VCaP (cell line): ENCODE data around the gene SERAC1.
"Not testable (repeated sequence)": the region's sequence is repeated elsewhere in the genome, so short reads cannot be mapped to it uniquely, and the experiment has no call there.

Experiments
- H3K27ac ChIP-seq: fragments of 450-650 bp; 2 replicates; pipeline ENCODE4 v1.5.1; 2017
- TF ChIP-seq, protein P1 (sequence below): fragments of 450-650 bp; conservative IDR thresholded peaks from 2 replicates; pipeline ENCODE4 v1.5.1; 2017; ENCODE audit warnings: mild to moderate bottlenecking, moderate library complexity

SERAC1 gene

DNA sequence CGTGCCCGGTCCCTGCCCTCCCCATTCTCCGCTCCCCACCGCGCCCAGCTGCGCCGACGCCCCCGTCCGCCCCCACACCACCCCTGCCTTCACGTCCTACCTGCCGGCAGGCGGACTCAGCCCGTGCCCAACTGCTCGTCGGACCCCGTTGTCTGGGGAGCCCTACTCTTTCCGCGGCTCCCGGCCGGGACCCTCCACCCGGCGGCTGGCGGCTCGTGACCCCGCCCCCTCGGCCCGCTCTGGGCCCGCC lies at the start of gene SERAC1:
Gene SERAC1, minus strand, starts transcription at position 223 of the 250 bp plus-strand sequence. CDS start 9,899 bp downstream, outside the sequence.
- TF ChIP-seq, protein P1, sequence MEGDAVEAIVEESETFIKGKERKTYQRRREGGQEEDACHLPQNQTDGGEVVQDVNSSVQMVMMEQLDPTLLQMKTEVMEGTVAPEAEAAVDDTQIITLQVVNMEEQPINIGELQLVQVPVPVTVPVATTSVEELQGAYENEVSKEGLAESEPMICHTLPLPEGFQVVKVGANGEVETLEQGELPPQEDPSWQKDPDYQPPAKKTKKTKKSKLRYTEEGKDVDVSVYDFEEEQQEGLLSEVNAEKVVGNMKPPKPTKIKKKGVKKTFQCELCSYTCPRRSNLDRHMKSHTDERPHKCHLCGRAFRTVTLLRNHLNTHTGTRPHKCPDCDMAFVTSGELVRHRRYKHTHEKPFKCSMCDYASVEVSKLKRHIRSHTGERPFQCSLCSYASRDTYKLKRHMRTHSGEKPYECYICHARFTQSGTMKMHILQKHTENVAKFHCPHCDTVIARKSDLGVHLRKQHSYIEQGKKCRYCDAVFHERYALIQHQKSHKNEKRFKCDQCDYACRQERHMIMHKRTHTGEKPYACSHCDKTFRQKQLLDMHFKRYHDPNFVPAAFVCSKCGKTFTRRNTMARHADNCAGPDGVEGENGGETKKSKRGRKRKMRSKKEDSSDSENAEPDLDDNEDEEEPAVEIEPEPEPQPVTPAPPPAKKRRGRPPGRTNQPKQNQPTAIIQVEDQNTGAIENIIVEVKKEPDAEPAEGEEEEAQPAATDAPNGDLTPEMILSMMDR: no peak
- peak within 1 kb of the TSS; percentile 95 for H3K27ac ChIP-seq

GRCh38 chr6:158213925-158214674 lies 46.0 kb upstream of the SERAC1 start:
- TF ChIP-seq, protein P1: peak; percentile 85
- H3K27ac ChIP-seq: no peak overlapping the region

DNA sequence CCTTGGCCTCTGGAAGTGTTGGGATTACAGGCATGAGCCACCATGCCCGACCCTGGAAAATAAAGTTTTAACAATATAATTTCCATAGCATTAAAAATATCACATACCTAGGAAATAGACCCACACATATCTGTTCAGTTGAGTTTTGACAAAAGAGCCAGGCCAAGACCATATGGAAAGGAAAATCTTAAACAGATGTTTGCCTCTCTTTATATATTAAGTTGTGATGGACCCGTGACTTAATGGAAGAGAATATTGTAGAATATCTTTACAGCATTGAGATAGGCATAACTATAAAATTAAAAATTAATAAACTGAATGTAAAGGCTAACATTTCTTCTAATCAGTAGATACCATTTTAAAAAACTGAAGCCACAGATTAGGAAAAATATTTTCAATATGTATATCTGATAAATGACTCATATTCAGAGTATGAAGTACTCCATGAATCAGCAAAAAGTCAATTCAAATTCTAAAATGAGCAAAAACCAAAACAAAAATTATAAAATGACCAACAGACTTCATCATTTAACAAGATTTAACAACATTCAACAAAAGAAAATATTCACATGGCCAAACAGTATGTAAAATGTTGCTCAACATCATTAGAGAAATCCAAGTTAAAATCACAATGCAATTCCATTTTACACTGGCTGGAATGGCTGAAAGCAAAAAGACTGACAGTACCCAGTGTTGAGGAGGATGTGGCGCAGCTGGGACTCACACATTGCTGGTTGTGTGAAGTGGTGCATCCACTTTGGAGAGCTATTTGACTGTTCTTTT lies 43.4 kb upstream of the SERAC1 start:
- TF ChIP-seq, protein P1: no peak
- H3K27ac ChIP-seq: no peak overlapping the region

GRCh38 chr6:158209582-158210333 lies 41.7 kb upstream of the SERAC1 start:
- not testable (repeated sequence) for H3K27ac ChIP-seq

- H3K27ac ChIP-seq: not testable (repeated sequence)
These were observed 40.4 kb upstream of the SERAC1 start for GRCh38 chr6:158208226-158209030.

- TF ChIP-seq, protein P1: no peak
- no peak overlapping the region for H3K27ac ChIP-seq
These were observed 39.3 kb upstream of the SERAC1 start for GRCh38 chr6:158207422-158207788.

GRCh38 chr6:158206740-158207421 lies 38.8 kb upstream of the SERAC1 start:
- TF ChIP-seq, protein P1: no peak
- H3K27ac ChIP-seq: no peak overlapping the region
